Stimulated activated CD4-positive, alpha-beta T cell treated with anti-CD3 and anti-CD28 coated beads, Interleukin-1b, Interleukin-23, amount 100 ng/mL, for 24 hours (primary cell): ENCODE results near the gene ASB13.

Experiments used
- DNase-seq, 4 experiments: peaks; one replicate each; pipeline ENCODE4 v3.0.0-alpha.2; 2020; ENCODE audit warnings: low read depth in 4 of 4, low spot score in 1 of 4

Gene ASB13

DNA sequence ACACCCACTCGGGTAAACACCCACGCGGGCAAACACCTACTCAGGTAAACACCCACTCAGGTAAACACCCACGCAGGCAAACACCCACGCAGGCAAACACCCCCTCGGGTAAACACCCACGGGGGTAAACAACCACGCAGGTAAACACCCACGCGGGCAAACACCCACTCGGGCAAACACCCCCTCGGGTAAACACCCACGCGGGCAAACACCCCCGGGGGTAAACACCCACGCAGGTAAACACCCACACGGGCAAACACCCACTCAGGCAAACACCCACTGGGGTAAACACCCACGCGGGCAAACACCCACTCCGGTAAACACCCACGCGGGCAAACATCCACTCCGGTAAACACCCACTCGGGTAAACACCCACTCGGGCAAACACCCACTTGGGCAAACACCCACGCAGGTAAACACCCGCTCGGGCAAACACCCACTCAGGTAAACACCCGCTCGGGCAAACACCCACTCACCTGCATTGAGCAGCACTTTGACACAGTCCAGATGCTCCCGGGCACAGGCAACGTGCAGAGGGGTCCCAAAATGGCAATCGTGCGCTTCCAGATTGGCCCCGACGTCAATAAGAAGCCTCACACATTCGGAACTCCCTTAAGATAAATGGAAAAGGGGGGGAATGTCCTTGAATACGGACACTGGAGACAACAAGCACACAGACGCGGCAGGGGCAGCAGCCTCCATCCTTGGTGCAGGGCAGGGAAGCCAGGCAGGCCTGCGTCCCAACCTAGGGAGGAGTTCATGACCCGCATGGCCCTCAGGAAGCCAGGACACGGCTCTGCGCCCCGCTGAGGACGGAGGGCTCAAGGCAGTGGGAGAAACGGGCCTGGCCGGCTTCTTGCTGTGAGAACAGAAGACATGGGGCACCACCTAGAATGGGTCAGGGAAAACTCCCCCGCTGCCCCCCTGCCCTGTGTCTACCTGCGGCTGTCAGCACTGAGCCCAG lies 17.6 kb downstream of the ASB13 start:
- no peak for DNase-seq

DNA sequence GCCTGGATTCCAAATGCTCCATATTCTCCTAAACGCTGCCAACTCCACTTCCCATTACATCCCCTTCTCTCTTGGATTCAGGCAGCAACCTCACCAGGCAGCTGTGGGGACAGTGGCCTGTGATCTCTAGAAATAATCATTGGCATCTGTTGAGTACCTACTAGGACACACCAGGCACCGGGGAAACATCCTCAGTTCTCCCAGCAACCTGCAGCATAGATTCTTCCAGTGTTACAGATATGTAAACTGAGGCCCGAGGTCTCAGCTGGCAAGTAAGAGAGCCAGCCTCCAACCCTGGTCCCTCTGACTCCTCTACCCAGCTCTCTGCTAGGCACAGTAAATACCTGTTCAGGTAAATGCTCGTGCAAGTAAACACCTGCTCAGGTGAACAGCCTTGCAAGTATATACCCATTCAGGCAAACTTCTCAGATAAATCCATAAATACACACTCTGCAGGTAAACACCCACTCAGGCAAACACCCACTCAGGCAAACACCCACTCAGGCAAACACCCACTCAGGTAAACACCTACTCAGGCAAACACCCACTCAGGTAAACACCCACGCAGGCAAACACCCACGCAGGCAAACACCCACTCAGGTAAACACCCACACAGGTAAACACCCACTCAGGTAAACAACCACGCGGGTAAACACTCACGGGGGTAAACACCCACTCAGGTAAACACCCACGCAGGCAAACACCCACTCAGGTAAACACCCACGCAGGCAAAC lies 18.7 kb downstream of the ASB13 start:
- DNase-seq: no peak

DNA sequence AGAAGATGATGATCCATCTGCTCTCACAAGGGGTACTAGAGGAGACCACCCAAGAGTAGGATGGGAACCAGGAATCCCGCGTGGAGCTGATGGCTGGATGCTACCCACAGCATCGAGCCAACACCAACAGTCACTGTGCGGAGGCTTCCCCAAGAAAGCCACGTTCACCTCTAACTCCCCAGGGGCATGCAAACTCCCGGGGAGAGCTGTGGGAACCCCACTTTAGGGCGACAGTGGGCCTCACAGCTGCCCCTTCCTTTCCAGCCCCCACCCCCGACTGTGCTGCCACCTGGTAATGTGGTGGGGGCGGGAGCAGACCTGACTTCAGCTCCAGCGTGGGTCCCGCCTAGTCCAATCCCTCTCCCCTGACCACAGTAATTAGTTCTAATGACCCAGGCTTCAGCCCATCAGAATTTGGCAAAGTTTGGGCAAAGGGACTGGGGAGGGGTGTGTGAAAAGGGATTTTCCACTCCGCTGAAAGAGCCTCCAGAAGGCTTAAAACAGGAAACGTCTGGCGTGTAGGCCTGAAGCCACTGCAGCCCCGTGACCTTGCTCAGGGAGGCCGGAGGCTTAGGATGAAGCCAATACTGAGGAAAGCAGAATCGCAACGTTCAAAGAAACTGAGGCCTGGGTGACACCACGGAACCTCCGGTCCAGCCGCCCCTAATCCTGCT lies 20.3 kb downstream of the ASB13 start:
- no peak for DNase-seq

DNA sequence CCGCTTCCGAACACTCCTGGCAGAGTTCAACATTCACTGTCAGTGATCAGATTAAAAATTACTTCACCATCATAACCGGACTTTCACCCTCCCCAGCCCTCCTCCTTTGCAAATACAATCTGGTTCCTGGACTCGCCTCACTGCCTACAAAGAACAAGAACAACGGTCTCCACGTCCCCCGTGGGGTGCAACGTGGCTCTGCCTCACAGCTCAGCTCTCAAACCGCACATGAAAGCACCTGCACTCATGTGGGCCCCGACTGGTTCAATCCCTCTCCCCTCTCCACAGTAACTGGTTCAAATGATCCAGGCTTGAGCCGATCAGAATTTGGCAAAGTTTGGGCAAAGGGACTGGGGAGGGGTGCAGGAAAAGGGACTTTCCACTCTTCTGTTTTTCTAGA lies 21.0 kb downstream of the ASB13 start:
- no peak for DNase-seq

DNA sequence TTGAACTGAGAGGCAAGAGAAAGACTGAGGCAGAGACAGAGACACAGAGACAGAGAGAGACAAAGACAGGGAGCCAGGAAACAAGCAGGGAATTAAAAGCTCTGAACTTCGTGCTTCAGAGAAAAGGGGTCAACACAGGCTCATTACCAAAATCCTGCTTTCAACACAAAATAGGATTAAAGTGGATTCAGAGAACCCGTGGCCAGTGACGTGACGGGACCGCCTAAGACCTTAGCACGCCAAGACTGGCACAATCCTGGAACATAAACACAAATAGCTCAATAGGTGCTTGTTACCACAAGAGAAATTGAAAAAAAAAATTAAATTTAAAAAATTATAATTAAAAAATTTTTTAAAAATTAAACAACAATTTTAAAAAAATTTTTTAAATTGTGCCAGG lies 21.5 kb downstream of the ASB13 start:
- DNase-seq: no peak

DNA sequence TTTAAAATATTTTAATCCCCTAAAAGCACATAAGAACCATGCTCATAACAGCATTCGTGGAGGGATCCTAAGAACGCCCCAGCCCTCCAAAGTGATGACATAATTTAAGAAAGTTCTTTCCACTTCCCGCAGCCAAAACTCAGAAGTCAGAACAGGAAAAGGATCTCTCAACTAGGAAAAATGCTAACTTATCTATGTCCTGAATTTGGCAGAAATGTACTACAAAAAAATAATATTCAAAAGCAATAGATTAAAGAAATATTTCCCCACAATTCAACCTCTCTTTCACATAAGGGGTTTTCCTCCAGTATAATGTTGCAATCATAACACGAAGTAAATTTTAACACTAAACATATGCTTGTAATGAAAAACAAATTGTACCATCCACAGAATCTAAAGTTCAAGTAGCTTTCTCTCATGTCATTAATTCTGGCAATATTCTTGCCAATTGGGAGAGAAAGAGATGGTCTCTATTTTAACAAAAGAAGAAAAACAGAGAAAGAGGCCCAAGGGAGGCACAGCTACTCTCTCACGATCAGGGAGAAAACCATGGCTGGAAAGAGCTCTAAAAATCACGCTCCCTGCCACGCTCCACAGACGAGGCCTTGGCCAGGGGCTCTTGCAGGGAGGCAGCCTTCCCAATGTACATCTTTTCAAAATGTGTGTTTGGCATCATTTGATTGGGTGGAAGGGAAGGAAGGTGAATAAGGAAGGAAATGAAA lies 22.9 kb downstream of the ASB13 start:
- DNase-seq: no peak

DNA sequence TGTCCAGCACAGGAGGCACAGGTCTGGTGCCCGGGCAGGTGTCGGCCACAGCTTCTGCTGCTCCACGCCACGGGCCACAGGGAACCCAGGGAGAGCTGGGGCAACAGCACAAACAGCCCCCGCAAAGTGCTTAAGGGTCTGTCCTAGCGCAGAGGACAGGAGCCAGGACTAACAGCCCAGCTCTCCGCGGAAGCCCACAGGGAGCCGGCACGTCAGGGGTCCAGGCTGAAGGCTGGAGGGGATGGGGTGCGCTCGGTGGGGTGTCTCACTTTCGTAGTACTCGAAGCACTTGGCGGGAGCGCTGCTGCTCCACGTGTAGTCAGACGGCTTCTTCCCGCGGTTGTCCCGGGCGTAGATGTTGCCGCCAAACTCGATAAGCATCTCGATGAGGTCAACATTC lies 24.9 kb downstream of the ASB13 start:
- DNase-seq: no peak

DNA sequence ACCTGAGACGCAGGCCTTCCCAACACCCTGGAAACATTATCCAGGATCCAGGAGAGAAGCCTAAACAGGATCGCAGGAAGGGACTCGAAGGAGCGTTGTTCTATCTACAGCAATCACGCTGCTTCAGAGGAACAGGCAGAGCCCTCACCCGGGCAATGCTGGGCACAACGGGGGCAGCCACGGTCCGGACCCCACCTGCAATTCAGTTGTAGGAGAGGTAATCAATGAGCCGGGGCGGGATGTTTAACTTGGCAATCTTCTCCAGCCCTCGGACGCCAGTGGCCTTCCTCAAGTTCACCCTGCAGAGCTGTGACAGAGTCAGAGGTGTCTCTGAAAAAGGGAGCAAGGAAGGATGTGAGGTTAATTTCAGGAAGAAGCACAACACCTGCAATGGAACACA lies 25.9 kb downstream of the ASB13 start:
- no peak for DNase-seq

DNA sequence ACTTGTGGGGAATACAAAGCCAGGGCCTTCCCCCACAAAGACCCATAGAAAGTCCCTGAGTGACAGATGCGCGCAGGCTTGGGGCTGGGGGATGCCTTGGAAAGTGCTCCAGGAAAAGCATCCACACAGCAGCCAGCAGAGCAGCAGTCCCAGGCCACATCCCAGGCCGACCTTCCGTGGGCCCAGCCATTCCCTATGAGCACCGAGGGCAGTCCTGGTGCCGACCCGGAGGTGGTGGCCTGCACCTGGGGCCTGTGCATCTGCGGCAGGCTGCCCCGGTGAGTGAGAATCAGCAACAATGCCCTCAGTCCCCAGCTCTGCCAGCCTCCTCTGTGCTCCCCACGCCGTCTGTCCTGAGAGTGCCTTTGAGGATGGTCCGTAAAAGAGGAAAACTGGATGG lies 26.4 kb downstream of the ASB13 start:
- no peak for DNase-seq

DNA sequence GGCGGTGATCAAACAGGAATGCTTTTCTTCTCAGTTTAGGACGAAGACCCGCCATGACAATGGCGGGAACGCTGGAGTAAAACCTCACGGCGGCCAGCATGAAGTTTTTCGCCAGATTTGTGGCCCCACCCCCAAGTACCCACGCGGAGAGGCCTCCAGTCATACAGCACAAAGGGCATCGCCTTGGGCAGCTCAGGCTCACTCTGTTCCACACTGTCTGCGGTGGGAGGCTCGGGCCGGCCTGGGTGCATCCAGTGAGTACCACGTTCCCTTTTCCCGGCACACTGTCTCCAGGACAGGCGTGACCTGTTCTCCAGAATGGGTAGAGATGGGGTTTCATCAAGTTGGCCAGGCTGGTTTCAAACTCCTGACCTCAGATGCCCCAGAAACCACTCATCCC lies 27.3 kb downstream of the ASB13 start:
- DNase-seq: no peak

DNA sequence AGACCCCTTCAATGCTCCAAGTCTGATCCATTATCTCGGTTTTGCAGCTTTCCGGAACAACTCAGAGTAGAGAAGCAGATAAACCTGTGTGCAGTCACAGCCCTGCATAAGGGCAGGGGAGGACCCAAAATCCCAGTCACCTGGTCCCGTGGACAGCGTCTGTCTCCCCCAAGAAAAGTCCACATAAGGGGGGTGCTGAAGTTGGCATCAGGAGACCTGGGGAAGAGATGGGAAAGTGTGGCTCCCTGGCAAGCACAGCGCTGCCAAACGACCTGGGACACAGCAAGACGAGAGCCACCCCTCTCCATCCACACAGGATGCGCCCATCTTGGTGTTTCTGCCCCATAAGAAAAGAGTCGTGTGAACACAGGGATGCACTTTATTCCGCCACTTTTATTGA lies 27.9 kb downstream of the ASB13 start:
- no peak for DNase-seq

DNA sequence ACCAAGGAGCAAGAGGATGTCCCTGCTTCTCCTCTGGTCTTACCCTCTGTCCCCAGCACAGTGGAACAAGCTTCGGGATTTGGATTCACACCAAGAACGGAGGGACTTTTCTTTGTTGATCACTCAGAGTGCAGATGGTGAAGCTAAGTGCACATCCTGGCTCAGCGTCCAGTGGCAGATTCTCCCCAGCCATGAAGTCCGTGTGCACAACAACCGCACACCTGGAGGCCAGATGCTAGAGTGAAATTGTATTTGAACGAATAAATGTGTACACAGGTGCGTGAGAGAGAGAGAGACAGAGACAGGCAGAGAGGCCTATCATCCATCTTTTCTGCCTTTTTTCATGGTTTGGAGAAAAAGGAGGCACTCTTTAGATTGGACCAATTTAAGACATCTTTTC lies 31.5 kb downstream of the ASB13 start:
- DNase-seq: no peak

DNA sequence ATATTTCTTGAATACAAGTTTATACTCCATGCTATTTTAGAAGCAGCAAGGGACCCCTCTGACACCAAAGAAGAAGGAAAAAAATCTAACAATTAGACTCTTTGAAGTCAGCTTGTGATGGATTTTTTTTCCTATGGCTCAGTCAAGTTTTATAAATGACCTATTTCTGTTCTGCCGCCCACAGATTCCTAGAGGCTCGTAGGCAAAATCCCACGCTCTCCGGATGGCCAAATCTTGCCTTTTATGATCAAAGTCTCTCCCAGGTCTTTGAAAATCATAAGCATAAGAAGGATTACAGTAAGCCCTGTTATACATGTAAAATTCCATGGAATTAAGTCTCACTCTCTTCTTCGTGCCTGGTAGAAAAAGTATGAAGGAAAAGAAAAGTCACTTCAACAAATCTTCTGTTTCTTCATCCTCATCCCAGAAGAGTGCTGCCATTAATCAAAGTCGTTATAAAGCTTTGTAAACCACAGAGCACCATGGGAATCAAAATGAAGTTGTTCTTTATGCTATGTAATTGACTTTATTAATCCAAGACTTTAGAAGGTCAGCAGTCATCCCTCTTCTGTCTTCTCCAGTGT lies 33.1 kb downstream of the ASB13 start:
- DNase-seq: no peak

DNA sequence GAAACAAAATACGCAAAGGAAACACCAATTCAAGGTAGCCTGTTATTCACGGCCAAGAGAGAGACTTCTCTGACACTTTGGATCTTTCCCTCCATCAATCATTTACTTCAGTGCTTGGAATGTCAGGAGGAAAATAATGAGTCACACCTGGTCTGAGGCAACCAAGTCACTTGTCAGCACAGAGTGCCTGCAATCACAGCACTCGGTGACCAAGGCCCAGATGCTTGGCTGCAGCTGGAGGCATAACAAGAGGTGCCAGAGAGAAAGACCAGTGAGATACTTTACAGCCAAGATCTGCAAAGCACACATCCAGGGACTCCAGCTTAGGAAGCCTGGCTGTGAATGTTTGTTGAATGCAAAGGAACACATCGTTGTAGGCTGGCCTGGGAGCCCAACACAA lies 33.9 kb downstream of the ASB13 start:
- DNase-seq: no peak

DNA sequence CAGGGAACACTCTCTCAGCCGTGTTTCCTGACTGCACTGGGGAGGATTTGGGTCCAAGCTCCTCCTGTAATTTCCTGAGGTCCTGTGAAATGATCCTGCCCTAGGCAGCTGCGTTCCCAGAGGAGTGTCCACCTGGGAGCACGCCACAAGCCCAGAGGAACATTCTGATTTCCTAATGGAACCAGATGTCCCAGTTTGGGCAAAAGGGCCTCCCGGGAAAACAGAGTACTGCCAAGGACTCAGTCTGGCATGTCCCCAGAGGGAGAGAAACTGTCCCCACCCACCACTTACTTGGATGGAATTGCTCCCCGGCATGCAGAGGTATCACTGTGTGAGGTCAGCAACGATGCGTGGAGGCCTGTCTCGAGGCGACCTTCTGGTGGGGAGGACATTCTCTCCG lies 34.5 kb downstream of the ASB13 start:
- no peak for DNase-seq

DNA sequence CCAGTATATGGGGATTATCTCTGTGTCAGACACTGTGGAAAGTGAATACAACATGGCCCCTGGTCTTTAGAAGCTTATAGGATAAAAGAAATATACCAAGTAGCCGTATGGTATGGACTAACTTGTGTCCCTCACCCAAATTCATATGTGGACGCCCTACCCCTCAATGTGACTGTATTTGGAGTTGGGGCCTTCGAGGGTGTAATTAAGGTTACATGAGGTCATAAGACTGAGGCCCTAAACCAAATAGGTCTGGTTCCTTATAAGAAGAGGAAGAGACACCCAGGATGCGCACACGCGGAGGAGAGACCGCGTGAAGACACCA lies 36.3 kb downstream of the ASB13 start:
- no peak for DNase-seq

DNA sequence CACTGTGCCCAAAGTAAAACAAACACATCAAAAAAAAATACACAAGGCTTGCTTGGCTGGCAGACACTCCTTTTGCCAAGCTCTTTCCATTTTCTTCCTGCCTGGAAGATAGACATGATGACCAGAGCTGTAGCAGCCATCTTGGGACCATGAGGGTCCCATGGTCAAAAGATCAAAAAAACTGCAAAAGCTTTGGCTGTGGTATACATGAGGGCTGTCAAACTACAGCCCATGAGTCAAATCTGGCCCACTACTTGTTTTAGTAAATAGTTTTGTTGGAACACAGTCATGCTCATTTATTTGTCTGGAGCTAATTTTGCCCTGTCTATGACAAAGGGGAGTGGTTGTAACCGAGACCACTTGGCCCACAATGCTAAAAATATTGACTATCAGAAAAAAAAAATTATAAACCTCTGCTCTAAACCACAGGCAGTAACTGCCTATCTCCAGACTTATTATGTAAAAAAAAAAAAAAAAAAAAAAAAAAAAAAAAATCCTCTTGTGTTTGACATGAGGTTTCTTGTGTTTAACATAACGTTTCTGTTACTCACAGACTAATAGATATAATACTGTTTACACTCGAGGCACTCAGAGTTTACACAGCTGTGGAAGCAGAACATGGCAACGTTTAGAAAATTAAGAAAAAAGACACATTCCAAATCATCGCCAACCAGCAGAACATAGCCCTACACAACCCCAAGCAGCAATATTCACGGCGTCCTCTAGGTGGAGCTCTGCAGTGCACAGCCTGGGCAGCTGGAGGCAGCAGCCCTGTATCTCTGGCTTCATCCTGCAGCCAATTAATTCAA lies 36.9 kb downstream of the ASB13 start:
- peak; percentile 65 to 79 (median 74) for DNase-seq

DNA sequence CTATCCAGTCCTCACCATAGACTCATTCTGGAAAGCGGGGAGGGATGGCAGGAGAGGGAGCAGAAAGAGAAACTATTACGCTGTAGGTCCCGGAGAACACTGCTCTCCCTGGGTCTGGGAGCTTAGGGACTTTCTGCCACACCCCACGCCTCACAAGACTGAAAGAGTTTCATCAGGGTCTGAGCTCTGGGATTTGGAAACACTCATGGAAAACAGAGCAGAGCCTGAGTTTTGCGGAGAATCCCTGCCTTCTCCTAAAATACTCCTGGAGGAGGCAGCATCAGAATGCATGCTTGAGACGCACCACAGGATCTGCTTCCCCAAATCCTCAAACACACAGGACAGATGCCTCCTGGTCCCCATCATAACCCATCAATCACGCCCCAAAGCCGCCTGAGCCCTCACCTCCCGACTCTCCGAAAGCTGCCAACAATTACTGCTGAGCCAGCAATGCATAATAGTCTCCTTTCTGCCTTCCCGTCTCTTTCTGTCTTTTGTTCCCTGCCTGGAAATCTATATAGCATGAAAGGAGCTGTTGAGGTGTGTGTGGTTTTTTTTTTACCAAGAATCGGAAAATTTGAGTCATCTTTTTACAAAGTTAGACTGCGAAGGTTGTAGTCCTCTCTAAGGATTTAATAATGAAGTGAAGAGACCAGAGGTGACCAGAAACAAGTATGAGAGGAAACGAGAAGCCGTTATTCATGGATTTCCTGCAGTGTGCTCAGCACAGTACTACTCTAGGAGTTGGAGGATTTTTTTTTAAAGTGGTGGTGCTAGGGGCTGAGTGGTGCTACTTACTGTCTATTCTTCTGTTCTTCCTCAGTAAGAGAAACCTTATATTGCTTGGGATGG lies 37.7 kb downstream of the ASB13 start:
- DNase-seq: peak in 2 of 4 experiments; percentile 5 to 18

DNA sequence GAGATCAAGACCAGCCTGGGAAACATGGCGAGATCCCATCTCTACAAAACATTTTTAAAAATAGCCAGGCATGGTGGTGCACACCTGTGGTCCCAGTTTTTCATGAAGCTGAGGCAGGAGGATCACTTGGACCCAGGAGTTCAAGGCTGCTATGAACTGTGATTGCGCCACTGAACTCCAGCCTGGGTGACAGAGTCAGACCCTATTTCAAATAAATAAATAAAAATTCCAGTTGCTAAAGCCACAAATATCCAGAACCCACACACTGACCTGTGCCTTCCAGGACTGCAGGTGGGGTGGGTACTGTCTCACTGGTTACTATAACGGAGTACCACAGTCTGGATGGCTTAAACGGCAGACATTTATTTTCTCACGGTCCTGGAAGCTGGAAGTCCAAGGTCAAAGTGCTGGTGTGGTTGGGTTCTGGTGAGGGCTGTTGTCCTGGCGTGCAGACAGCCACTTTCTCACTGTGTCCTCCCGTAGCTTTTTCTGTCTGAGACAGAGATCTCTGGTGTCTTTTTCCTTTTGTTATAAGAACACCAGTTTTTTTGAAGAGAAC lies 38.8 kb downstream of the ASB13 start:
- no peak for DNase-seq
